GM12873 (cell line): ENCODE measurements around the gene NFKBIZ.

Source experiments
- TF ChIP-seq, protein P1 (sequence below): IDR thresholded peaks from 2 replicates; pipeline ENCODE4 v1.5.1; 2012; ENCODE audit warnings: low read depth, mild to moderate bottlenecking, moderate library complexity, low read length, control low read depth; ENCODE audit not compliant: insufficient read depth; ENCODE audit errors: missing control alignments

Gene NFKBIZ, protein sequence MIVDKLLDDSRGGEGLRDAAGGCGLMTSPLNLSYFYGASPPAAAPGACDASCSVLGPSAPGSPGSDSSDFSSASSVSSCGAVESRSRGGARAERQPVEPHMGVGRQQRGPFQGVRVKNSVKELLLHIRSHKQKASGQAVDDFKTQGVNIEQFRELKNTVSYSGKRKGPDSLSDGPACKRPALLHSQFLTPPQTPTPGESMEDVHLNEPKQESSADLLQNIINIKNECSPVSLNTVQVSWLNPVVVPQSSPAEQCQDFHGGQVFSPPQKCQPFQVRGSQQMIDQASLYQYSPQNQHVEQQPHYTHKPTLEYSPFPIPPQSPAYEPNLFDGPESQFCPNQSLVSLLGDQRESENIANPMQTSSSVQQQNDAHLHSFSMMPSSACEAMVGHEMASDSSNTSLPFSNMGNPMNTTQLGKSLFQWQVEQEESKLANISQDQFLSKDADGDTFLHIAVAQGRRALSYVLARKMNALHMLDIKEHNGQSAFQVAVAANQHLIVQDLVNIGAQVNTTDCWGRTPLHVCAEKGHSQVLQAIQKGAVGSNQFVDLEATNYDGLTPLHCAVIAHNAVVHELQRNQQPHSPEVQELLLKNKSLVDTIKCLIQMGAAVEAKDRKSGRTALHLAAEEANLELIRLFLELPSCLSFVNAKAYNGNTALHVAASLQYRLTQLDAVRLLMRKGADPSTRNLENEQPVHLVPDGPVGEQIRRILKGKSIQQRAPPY

DNA sequence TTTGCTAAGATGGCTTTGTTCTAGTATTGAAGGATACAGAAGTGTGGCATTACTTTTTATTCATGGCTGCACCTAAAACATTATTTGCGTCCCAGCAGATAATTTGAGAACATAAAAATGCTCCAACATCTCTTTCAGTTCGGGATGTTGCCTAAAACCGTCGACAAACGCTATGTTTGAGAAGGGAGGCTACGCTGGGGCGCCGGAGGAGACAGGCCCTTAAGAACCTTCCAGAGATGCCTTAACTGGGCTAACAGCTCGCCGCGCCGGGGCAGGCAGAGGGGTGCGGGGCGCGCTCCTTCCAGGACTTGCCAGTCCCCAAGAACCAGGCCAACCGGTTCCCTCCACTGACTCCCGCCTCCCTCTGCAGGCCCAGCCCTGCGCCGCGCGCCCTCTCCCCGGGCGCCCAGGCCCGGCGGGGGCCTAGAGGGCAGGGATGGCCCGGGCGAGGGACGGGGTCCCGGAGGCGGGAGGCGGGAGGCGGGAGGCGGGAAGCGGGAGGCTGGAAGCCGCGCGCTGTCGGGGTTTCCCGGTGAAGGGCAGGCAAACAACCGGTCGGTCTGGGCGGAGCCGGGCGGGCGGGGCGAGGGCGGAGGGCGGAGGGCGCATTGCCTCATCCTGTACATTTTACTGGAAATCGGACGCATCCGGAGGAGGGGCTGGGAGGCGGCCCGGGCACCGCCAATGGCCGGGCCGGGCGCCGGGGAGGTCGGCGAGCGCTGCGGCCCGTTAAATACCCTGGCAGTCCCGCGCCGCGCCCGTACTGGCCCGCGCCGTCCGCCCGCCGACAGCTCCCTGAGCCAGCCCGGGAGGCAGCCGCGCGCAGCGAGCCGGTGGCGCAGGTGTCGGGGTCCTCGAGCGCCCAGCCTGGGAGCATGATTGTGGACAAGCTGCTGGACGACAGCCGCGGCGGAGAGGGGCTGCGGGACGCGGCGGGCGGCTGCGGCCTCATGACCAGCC, at the start of gene NFKBIZ:
TSS of gene NFKBIZ (plus strand) at position 761 of the 960 bp plus-strand sequence. CDS start at position 876, 115 bp downstream.
- TF ChIP-seq, protein P1, sequence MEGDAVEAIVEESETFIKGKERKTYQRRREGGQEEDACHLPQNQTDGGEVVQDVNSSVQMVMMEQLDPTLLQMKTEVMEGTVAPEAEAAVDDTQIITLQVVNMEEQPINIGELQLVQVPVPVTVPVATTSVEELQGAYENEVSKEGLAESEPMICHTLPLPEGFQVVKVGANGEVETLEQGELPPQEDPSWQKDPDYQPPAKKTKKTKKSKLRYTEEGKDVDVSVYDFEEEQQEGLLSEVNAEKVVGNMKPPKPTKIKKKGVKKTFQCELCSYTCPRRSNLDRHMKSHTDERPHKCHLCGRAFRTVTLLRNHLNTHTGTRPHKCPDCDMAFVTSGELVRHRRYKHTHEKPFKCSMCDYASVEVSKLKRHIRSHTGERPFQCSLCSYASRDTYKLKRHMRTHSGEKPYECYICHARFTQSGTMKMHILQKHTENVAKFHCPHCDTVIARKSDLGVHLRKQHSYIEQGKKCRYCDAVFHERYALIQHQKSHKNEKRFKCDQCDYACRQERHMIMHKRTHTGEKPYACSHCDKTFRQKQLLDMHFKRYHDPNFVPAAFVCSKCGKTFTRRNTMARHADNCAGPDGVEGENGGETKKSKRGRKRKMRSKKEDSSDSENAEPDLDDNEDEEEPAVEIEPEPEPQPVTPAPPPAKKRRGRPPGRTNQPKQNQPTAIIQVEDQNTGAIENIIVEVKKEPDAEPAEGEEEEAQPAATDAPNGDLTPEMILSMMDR = no peak

DNA sequence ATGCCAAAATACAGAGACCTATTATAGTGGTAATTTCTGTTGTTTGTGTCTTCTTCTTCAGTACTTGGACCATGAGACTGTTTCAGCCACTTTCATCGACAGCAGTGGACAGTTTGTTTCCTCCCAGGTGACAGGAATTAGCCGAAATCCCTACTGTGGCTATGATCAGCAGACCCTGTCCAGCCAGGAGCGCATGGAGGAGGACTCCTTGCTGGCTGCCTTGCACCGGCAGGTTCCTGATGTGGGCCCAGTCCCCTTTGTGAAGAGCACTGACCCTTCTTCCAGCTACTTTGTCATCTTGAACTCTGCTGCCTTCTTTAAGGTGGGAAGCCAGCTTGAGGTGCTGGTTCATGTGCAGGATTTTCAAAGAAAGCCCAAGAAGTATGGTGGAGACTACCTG, 48.1 kb upstream of the NFKBIZ start:
- TF ChIP-seq, protein P1 = no peak

DNA sequence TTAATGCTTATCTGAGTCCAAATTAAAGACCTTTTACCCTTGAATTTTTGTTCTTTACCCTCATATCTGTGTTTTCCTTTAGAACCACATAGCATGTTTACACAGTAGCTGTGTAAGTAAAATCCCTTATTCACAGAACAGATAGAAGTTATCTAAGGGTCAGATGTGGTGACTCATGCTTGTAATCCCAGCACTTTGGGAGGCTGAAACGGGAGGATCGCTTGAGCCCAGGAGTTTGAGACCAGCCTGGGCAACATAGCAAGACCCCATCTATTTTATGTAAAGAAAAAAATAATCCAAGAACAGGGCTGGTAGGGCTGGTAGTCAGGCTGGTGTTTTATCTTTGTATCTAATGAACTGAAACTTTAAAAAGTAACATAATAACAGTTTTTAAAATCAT, 47.1 kb upstream of the NFKBIZ start:
- TF ChIP-seq, protein P1 = no peak

DNA sequence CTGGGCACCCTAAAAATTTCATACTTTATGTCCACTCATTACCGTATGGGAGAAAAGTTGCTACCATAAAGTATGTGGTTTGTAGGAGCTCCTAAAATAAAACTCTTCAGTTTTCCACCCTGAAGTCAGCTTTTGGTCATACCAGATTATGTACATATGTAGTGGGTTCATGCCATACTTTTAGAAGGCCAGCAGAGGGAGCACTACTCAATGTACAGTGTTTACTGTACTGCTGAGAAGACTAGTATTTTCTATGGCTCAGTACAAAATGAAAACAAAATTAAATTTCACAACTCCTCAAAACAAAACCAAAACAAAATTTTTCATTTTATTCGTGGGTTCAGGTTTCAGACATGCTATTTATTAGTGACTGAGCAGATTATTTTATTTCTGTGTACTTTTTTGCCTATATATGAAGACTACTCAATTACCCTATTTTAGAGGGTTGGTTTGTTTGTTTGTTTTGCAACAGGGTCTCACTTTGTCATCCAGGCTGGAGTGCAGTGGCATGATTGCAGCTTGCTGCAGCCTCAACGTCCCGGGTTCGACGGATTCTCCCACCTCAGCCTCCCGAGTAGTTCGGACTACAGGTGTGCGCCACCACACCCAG, 46.0 kb upstream of the NFKBIZ start:
- TF ChIP-seq, protein P1 = peak; percentile 76

DNA sequence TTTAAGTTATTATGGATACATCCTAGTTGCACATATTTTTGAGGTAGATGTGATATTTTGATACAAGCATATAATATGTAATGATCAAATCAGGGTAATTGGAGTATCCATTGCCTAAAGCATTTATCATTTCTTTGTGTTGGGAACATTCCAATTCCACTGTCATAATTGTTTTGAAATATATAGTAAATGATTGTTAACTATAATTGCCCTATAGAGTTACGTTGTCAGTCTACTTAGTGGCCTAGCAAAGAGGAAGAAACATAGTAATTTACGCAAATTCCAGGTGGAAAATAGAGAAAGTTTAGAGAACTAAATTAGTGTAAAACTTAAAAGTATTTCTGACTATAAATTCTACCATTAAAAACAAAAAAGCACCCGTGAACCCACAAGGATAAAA, 45.4 kb upstream of the NFKBIZ start:
- TF ChIP-seq, protein P1 = no peak

DNA sequence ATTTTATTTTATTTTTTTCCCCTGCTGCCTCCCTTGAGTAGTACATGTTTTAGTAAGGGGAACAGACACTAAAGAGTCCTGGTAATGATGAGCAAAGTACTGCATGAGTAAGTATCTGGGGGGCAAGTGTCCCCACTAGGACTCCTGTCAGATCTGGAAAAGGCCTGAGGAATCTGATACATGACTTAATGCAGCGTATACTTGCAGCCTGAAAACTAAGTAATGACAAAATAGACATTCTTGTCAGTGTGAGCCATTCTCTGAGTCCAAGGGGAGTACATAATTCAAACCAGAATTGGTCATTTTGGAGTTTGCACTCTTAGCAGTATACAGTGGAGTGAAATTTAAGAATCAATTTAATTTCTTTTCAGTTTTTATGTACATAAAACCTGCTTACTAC, 42.8 kb upstream of the NFKBIZ start:
- TF ChIP-seq, protein P1 = no peak

DNA sequence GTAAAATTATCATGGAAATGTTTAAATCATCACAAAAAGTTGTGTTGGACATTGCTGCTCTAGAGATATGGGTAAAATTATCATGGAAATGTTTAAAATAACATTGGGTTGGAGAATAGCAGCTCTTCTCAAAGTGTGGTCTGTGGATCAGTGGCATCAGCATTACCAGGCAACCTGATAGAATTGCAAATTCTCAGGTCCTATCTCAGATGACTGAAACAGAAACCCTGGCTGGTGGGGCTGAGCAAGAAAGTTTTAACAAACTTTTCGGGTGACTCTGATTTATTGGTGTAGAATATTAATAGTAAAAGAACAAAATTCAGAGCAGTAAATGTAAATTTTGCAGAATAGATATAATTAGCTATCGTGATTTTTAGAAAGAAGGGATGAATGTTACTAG, 41.4 kb upstream of the NFKBIZ start:
- TF ChIP-seq, protein P1 = no peak
